Epithelial cell of proximal tubule (primary cell): ENCODE data around the gene RFPL1. TPM values are rescaled to one million over a fixed set of nuclear protein-coding genes. Genes with fewer than 3 reads are reported as not detected.
A peak's percentile ranks its signal among the peaks of the same experiment; 100 is the strongest.
"Not testable (repeated sequence)": the region's sequence is repeated elsewhere in the genome, so short reads cannot be mapped to it uniquely, and the experiment has no call there.

ENCODE experiments used
- DNase-seq: peaks from one replicate; pipeline ENCODE4 v3.0.0-alpha.2; 2011; ENCODE audit warnings: low read depth
- H3K4me3 ChIP-seq: 2 replicates; pipeline ENCODE4 v1.5.1; 2011; ENCODE audit warnings: low read depth, mild to moderate bottlenecking, low read length
- total RNA-seq: library from RNA; depleted of rRNA; stranded (reverse); fragments of >200 nt; gene quantifications from 2 replicates; pipeline ENCODE4 v1.2.3, GENCODE V29; 2015
- TF ChIP-seq, protein P1 (sequence below): conservative IDR thresholded peaks from 2 replicates; pipeline ENCODE4 v1.5.1; 2012; ENCODE audit warnings: low read depth, mild to moderate bottlenecking, low read length

RFPL1 gene
- total RNA-seq, 1 donor from 2014 or later: not detected

DNA sequence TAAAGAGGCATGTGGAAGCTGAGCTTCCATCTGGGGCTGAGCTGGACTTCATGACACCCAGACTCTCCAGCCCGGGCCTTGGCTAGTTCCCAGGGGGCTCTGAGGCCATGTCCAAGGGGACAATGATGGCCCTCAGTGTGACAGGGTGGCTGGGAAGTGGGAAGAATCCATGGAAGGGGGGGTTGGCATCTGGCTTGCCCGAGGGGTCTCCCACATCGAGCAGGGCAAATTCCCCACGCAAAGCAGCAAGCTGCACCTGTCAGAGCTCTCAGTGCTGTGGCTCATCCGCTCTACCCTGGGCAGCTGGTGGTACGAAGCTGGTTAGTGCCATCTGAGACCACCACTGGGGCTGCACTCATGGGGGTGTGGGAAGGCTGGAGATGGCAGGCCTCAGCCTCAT lies 40.6 kb upstream of the RFPL1 start:
- no peak overlapping the region for H3K4me3 ChIP-seq
- no peak for DNase-seq
- TF ChIP-seq, protein P1, sequence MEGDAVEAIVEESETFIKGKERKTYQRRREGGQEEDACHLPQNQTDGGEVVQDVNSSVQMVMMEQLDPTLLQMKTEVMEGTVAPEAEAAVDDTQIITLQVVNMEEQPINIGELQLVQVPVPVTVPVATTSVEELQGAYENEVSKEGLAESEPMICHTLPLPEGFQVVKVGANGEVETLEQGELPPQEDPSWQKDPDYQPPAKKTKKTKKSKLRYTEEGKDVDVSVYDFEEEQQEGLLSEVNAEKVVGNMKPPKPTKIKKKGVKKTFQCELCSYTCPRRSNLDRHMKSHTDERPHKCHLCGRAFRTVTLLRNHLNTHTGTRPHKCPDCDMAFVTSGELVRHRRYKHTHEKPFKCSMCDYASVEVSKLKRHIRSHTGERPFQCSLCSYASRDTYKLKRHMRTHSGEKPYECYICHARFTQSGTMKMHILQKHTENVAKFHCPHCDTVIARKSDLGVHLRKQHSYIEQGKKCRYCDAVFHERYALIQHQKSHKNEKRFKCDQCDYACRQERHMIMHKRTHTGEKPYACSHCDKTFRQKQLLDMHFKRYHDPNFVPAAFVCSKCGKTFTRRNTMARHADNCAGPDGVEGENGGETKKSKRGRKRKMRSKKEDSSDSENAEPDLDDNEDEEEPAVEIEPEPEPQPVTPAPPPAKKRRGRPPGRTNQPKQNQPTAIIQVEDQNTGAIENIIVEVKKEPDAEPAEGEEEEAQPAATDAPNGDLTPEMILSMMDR: no peak

DNA sequence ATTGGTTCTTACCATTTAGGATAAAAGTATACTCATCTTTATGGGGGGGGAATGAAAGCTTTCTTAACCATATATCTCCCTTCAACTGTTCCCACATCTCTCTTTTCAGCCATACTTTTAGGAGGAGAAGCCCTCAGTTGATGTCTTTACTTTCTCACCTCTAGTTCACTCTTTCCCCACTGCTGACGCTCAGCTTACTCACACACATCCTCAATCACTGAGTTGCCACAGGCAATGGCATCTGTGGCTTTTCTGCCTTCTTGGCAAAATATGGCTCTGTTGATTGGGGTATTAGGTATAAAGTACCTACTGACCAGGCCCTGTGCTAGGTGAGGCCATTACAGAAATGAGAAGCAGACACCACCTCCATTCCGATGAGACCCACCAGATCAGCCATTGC lies 37.8 kb upstream of the RFPL1 start:
- TF ChIP-seq, protein P1: no peak
- DNase-seq: no peak
- no peak overlapping the region for H3K4me3 ChIP-seq

DNA sequence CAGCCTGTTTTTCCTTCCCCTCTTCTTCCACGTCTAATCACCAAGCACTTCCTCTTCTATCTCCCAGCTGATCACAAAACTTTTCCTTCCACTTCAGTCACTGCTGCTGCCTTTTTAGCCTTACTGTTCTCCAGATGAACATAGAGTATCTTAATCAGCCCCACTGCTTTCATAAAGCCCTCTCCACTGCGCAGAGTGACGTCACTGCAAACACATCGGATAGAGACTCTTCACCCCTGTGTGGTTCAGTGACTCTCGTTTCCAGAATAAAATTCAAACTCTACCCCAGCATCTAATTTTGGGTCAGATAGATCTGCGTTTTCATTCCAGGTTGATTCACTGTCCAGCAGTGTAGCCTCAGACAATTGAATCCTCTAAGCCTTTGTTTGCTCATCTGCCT lies 36.8 kb upstream of the RFPL1 start:
- DNase-seq, H3K4me3 ChIP-seq: not testable (repeated sequence)

DNA sequence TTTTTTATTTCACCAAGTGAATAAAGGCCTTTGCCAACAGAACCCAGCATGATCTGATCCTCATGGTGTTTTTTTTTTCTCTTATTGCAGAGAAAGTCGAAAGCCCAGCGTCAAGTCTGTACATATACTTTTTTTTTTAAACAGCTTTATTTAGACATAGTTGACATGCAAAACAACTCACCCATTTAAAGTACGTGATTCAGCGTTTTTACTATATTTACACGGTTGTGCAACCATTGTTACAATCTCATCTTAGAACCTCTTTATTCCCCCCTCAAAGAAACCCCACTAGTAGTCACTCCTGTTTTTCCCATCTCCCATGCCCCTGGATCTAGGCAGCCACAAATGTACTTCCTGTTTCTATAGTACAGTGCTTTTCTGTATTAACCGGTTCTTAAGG lies 29.4 kb upstream of the RFPL1 start:
- TF ChIP-seq, protein P1: no peak
- H3K4me3 ChIP-seq: no peak overlapping the region
- no peak for DNase-seq

DNA sequence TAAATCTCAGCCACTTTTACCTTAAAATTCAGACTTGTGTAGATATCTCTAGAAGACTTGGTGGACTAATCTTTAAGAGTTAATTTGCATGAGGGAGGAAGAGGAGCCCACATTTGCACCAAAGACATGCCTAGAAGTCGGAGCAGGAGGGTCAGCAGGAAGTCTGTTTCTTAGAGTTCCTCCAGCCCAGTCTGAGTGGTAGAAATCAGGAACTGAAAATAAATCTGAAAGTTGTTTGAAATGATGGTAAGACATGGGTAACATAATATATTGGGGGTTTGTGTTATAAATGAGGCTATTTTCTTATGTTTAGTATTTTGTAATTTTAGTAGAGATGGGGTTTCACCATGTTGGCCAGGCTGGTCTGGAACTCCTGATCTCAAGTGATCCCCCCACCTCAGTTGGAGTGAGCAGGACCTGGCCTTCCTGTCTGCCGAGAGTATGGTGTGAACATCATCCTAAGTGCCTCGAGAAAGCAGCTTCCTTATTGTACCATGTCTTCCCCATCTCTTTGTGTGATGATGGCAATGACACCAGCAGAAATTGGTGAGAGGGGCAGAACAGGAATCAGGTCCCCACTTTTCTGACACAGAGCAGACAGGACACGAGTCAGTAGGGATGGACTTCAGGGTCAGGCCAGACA lies 26.7 kb upstream of the RFPL1 start:
- not testable (repeated sequence) for DNase-seq, H3K4me3 ChIP-seq

DNA sequence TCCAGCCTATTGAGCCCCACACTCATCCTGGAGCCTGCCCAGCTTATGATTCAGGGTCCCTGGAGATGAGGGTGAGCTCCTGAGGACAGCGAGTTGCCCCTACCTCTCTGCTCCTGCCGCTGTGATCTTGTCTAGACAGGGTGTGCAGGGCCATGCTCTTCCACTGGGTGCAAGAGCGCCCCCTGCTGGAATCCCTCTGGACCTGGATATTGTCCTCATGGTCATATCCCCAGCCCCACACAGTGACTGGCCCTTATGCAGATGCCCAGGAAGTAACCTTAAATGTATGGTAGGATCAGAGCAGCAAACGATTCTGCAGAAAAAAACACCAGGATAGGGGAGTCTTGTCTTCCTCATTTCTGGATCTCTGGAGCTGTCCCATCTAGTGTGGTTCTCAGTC lies 25.6 kb upstream of the RFPL1 start:
- DNase-seq, H3K4me3 ChIP-seq: not testable (repeated sequence)
- TF ChIP-seq, protein P1: peak; percentile 55

DNA sequence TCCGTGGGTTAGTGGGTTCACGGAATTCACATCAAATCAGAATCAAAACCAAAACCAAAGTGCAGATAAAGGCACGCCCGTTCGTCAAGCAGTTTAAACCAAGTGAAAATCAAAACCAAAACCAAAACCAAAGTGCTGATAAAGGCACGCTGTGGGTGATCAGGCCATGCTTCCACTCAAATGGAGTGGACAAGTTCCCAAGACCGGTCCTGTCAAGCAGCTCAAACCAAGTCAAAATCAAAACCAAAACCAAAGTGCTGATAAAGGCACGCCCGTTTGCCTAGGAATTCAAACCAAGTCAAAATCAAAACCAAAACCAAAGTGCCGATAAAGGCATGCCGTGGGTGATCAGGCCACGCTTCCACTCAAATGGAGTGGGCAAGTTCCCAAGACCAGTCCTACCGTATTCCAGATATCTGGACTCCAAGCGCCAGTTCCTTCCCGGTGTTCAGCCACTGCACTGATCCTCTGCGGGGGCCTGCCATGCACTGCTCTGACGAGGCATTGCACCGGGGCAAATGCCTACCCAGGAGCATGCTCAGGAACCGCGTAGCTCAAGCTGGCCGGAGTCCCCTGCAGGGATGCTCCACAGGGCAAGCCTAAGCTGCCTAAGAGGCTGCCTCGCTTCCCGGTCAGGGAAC lies 23.3 kb upstream of the RFPL1 start:
- H3K4me3 ChIP-seq: peak overlapping the region; percentile 15
- DNase-seq: not testable (repeated sequence)

DNA sequence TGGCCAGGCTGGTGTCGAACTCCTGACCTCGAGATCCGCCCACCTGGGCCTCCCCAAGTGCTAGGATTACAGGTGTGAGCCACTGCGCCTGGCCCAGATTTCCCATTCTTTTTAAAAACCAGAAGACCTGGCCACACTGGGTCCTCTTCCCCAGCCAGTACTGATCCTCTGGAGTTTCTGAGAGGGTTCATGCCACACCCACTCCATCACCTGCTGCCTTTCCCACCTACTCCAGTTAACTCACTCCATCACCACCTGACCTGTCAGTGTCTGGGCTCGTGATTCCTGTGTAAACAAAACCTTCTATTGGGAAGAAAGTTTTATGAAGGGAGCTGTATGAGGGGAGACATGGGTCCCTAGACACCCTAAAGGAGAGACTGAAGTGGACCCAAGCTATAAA lies 19.7 kb upstream of the RFPL1 start:
- DNase-seq, H3K4me3 ChIP-seq: not testable (repeated sequence)

DNA sequence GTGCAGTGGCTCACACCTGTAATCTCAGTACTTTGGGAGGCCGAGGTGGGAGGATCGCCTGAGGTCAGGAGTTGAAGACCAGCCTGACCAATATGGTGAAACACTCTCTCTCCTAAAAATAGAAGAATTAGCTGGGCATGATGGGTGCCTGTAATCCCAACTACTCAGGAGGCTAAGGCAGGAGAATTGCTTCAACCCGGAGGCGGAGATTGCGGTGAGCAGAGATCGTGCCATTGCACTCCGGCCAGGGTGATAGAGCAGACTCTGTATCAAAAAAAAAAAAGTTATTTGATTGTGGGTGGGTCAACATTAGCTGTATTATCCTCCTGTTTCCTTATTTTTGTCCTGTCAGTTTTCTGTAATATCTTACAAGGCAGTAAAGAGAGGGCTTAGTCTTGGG lies 11.9 kb upstream of the RFPL1 start:
- TF ChIP-seq, protein P1: no peak
- DNase-seq: no peak
- H3K4me3 ChIP-seq: no peak overlapping the region
